CD4-positive, alpha-beta T cell (primary cell): ENCODE measurements around the gene KIAA2012. TPM values are rescaled to one million over a fixed set of nuclear protein-coding genes. Genes with fewer than 3 reads are reported as not detected.
A peak's percentile ranks its signal among the peaks of the same experiment; 100 is the strongest.

ENCODE experiments used
- ATAC-seq: fragments of 200-7000 bp; cut with Tn5 transposase; one replicate; pipeline ENCODE4 v1.10.0; 2022; ENCODE audit warnings: mild to moderate bottlenecking; ENCODE audit not compliant: poor library complexity
- CTCF ChIA-PET: fragments of 350-600 bp; sonication (Branson Sonifier 250); formaldehyde crosslinking; loops from one replicate; lab custom pipeline; 2021; ENCODE audit warnings: antibody characterized with exemption, inconsistent platforms; lab: Charles Lee
- POLR2A ChIA-PET: fragments of 350-600 bp; sonication (Branson Sonifier 250); formaldehyde crosslinking; loops from one replicate; lab custom pipeline; 2021; ENCODE audit warnings: antibody characterized with exemption, inconsistent platforms; lab: Charles Lee
- DNase-seq, 14 experiments: peaks; one replicate each; pipeline ENCODE4 v3.0.0-alpha.2; 2013 to 2020; ENCODE audit warnings: mixed read lengths in 2 of 14
- H3K27ac ChIP-seq, 2 donors: one replicate each; pipeline versions ENCODE4 v1.5.1 to v1.7.0; 2013; ENCODE audit warnings: low read length in 2 of 2, low read depth in 1 of 2, mild to moderate bottlenecking in 1 of 2
- H3K27me3 ChIP-seq, 2 experiments: 1 replicate in 1 of 2; 2 replicates in 1 of 2; pipeline versions ENCODE4 v1.6.1 to v1.7.0; 2013; ENCODE audit warnings: low read length in 2 of 2, control low read depth in 1 of 2, mild to moderate bottlenecking in 1 of 2, moderate library complexity in 1 of 2; ENCODE audit not compliant: insufficient read depth in 2 of 2, control insufficient read depth in 1 of 2
- H3K36me3 ChIP-seq: one replicate; pipeline ENCODE4 v1.6.1; 2013; ENCODE audit warnings: low read length, control low read depth; ENCODE audit not compliant: insufficient read depth
- H3K4me1 ChIP-seq: one replicate; pipeline ENCODE4 v1.6.1; 2013; ENCODE audit warnings: low read length, control low read depth; ENCODE audit not compliant: insufficient read depth
- H3K4me3 ChIP-seq: one replicate; pipeline ENCODE4 v1.5.1; 2013; ENCODE audit warnings: mild to moderate bottlenecking, low read length, moderate library complexity
- H3K9me3 ChIP-seq, 2 experiments: 1 replicate in 1 of 2; 2 replicates in 1 of 2; pipeline versions ENCODE4 v1.6.1 to v1.7.0; 2013; ENCODE audit warnings: low read length in 2 of 2, mild to moderate bottlenecking in 2 of 2, control low read depth in 1 of 2, moderate library complexity in 1 of 2; ENCODE audit not compliant: control insufficient read depth in 1 of 2, insufficient read depth in 1 of 2
- H3K27ac Mint-ChIP-seq: one replicate; pipeline ENCODE4 v1.8.0; 2020; ENCODE audit warnings: mixed read lengths
- H3K27me3 Mint-ChIP-seq: one replicate; pipeline ENCODE4 v1.8.0; 2021; ENCODE audit warnings: mixed read lengths
- H3K36me3 Mint-ChIP-seq: one replicate; pipeline ENCODE4 v1.8.0; 2021; ENCODE audit warnings: low read depth, mixed read lengths
- H3K4me1 Mint-ChIP-seq: one replicate; pipeline ENCODE4 v1.8.0; 2021; ENCODE audit warnings: low read depth, mixed read lengths
- H3K4me3 Mint-ChIP-seq: one replicate; pipeline ENCODE4 v1.8.0; 2020; ENCODE audit warnings: mild to moderate bottlenecking, mixed read lengths
- H3K9me3 Mint-ChIP-seq: one replicate; pipeline ENCODE4 v1.8.0; 2020; ENCODE audit warnings: mixed read lengths
- CTCF ChIP-seq: fragments of 200-600 bp; IDR thresholded peaks from one replicate; pipeline ENCODE4 v1.8.0; 2022; ENCODE audit warnings: antibody characterized with exemption, mild to moderate bottlenecking
- intact Hi-C, 2 experiments: fragments of 100-400 bp; cut with DNase I in 1 of 2; cut with micrococcal nuclease in 1 of 2; formaldehyde crosslinking; loops; one replicate each; pipeline versions ENCODE4 v1.15.1 to v1.9.0; 2023 to 2025; cut with DNase I, micrococcal nuclease
- total RNA-seq, 174 experiments: library from RNA in 2 of 174; stranded (reverse) in 2 of 174; gene quantifications; one replicate each; pipeline ENCODE4 v1.2.3 and lab custom pipeline; 2021 to 2026

Gene KIAA2012
- total RNA-seq, 2 experiments from 2014 or later: not detected

GRCh38 chr2:202031246-202031951, 41.7 kb upstream of the KIAA2012 start:
- Histone ChIP-seq H3K4me3 (no peak overlapping the region), H3K9me3 (peaks cover 0 to 14% of the 10 kb centered on the region in 2 experiments), H3K36me3 (no peaks in the 10 kb centered on the region), H3K27me3 (peaks cover 9 to 11% of the 10 kb centered on the region in 2 experiments), H3K27ac (no peak overlapping the region), H3K4me1 (peaks cover 31% of the 10 kb centered on the region)
- no peaks in the 10 kb centered on the region for H3K9me3 Mint-ChIP-seq
- no peak overlapping the region for H3K27ac Mint-ChIP-seq
- CTCF ChIA-PET: no interaction called here
- POLR2A ChIA-PET: no interaction called here
- ATAC-seq (no peak), DNase-seq (no peak)
- peaks cover 12% of the 10 kb centered on the region for H3K4me1 Mint-ChIP-seq
- intact Hi-C loops: loop anchor here in 1 of 2 experiments (5.0 to 10.0 kb wide), 8 partner anchors 203 to 1507 kb away; partner anchors contain the start of genes BMPR2, BZW1, FAM117B and SGO2
- TF ChIP-seq CTCF: no peak
- H3K4me3 Mint-ChIP-seq: peak overlapping the region; percentile 94
- H3K27me3 Mint-ChIP-seq: peaks cover 10% of the 10 kb centered on the region
- peaks cover 9% of the 10 kb centered on the region for H3K36me3 Mint-ChIP-seq

GRCh38 chr2:202032846-202033316, 40.2 kb upstream of the KIAA2012 start:
- intact Hi-C loops: loop anchor here in 1 of 2 experiments (2.0 to 10.0 kb wide), 9 partner anchors 202 to 1508 kb away; partner anchors contain the start of genes ALS2, BMPR2, BZW1 and FAM117B
- peaks cover 17 to 23% of the 10 kb centered on the region in 2 experiments for H3K27me3 ChIP-seq

More at GRCh38 chr2:202032846-202033316, 40.2 kb upstream of the KIAA2012 start:
- no peaks in the 10 kb centered on the region for H3K36me3 ChIP-seq
- peak overlapping the region; percentile 95 for H3K4me3 ChIP-seq
- no peaks in the 10 kb centered on the region for H3K9me3 Mint-ChIP-seq
- H3K4me1 ChIP-seq: peaks cover 31% of the 10 kb centered on the region
- DNase-seq (peak in 13 of 14 experiments; percentile 9 to 68 (median 25)), ATAC-seq (peak; percentile 18)
- H3K27ac ChIP-seq: no peak overlapping the region
- ChIA-PET POLR2A (no interaction called here), CTCF (no interaction called here)
- peaks cover 9% of the 10 kb centered on the region for H3K36me3 Mint-ChIP-seq
- peaks cover 12% of the 10 kb centered on the region for H3K4me1 Mint-ChIP-seq
- H3K4me3 Mint-ChIP-seq: peak overlapping the region; percentile 94
- H3K9me3 ChIP-seq: peaks cover 0 to 14% of the 10 kb centered on the region in 2 experiments
- peak overlapping the region; percentile 45 for H3K27ac Mint-ChIP-seq
- H3K27me3 Mint-ChIP-seq: peaks cover 9% of the 10 kb centered on the region
- TF ChIP-seq CTCF: no peak
